D721Med (cell line): Measurements from ENCODE around the gene PTPRN.

ENCODE experiments used
- DNase-seq: peaks from one replicate; pipeline ENCODE4 v3.0.0; 2011; ENCODE audit warnings: low spot score; ENCODE audit not compliant: insufficient read length
- FAIRE-seq: peaks from 2 replicates; lab custom pipeline; 2011; peaks lifted over from hg19 to GRCh38; lab: Jason Lieb, UNC
- TF ChIP-seq, protein P1 (sequence below): IDR thresholded peaks from 2 replicates; pipeline ENCODE4 v1.5.1; 2012; ENCODE audit warnings: mild to moderate bottlenecking, control low read depth; ENCODE audit not compliant: insufficient read depth; ENCODE audit errors: missing control alignments

The PTPRN gene

DNA sequence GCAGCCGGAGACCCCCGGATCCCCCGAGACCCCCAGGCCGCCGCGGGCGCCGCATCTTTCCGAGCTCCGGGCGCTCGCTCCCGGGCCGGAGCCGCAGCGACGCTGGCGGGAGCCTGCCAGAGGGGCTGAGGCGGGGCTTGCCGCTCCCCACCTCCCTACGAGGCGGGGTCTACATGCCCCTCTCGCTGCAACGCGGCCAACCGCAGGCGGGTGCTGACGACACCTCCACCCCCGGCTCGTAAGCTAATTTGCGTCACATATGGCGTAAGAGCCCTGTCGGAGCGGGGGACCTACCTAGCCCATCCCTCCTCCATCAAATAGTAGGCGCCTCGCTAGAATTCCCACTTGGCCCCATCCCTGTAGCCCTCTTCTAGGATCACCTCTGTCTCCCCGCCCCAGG is at the start of gene PTPRN:
PTPRN (minus strand) TSS at position 124 of the 400 bp plus-strand sequence; CDS start at position 55, 69 bp downstream.
- FAIRE-seq (no peak), DNase-seq (peak; percentile 88)
- TF ChIP-seq, protein P1, sequence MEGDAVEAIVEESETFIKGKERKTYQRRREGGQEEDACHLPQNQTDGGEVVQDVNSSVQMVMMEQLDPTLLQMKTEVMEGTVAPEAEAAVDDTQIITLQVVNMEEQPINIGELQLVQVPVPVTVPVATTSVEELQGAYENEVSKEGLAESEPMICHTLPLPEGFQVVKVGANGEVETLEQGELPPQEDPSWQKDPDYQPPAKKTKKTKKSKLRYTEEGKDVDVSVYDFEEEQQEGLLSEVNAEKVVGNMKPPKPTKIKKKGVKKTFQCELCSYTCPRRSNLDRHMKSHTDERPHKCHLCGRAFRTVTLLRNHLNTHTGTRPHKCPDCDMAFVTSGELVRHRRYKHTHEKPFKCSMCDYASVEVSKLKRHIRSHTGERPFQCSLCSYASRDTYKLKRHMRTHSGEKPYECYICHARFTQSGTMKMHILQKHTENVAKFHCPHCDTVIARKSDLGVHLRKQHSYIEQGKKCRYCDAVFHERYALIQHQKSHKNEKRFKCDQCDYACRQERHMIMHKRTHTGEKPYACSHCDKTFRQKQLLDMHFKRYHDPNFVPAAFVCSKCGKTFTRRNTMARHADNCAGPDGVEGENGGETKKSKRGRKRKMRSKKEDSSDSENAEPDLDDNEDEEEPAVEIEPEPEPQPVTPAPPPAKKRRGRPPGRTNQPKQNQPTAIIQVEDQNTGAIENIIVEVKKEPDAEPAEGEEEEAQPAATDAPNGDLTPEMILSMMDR: no peak

GRCh38 chr2:219358170-219359075 is 49.2 kb upstream of the PTPRN start:
- FAIRE-seq (no peak), DNase-seq (no peak)
- TF ChIP-seq, protein P1: no peak

GRCh38 chr2:219356834-219357233 is 47.6 kb upstream of the PTPRN start:
- FAIRE-seq: no peak
- TF ChIP-seq, protein P1: no peak
- DNase-seq: no peak

- FAIRE-seq: no peak
- TF ChIP-seq, protein P1: no peak
- DNase-seq: no peak
These were observed 45.4 kb upstream of the PTPRN start for GRCh38 chr2:219354582-219354981.

DNA sequence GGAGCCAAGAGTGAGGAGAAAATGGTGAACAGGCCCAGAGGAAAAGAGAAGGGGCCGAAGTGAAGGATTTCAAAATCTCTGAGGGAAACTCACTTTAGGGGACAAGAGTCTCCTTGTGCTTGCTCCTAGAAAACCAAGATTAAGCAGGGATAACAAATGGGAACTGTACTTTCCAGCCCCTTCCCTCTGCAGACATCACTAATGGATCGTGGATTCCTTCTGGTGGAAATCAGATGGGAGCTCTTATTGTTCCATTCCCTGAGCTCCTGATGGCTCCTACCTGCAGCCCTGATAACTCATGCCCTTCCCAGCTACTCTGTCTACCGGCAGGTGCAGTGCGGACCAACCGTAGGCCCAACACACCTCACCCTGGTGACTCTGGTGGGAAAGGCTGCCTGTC is 43.9 kb upstream of the PTPRN start:
- FAIRE-seq: no peak
- TF ChIP-seq, protein P1: no peak
- no peak for DNase-seq

DNA sequence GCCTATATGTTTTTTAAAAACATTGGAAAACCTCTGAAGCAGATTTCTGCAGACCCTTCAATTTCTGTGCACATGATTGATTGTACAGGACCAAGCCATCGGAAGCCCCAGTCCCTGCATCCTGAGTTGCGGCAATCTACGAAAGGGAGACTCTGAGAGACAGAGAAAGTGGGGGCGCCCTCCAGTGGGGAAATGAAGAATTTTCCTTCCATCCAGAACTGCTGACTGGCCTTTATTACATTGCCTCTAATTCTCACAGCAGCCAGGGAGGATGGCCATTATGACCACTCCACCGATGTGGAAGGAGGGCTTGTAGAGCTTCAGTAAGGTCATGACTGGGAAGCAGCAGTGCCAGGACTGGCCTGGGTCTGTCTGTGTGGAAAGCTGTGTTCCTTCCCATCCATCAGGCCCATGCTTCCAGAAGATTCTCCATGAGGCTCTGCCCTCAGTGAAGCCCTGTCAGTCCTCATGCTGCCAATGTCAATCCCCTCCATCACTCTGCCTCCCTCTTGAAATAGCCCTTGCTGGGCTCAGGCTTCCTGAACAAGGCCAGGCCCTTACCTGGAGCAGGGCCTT is 43.3 kb upstream of the PTPRN start:
- FAIRE-seq: peak; percentile 21
- TF ChIP-seq, protein P1: peak; percentile 75
- DNase-seq: peak; percentile 73

DNA sequence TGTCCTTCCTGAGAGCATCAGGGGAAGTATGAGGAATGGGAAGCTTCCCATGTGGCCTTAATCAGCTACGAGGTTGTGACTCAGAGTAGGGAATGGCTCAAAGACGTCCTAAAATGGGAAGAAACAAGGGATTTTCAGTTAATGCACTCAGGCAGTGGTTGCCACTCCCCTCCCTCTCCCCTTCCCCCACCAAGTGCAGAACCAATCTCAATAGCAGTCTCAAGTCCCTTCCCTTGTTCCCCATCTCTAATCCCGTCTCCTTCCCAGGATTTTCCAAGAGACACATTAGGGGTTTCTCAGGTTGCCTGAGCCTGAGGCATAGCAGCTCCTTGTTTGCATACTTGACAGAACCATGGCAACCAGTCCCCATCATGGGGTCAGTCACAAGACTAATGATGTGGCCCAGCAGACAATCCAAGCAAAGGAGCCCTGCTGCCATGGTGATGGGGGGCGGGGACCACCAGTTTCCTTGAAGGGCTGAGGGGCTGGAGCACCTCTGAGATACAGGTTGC is 41.6 kb upstream of the PTPRN start:
- no peak for FAIRE-seq
- TF ChIP-seq, protein P1: no peak
- no peak for DNase-seq
